ENCODE data around the gene IL16. TPM values are rescaled to one million over a fixed set of nuclear protein-coding genes. Genes with fewer than 3 reads are reported as not detected.

The IL16 gene
- total and polyA plus RNA-seq, 5 donors: 3.1 to 5.1 (median 4.7) TPM

DNA sequence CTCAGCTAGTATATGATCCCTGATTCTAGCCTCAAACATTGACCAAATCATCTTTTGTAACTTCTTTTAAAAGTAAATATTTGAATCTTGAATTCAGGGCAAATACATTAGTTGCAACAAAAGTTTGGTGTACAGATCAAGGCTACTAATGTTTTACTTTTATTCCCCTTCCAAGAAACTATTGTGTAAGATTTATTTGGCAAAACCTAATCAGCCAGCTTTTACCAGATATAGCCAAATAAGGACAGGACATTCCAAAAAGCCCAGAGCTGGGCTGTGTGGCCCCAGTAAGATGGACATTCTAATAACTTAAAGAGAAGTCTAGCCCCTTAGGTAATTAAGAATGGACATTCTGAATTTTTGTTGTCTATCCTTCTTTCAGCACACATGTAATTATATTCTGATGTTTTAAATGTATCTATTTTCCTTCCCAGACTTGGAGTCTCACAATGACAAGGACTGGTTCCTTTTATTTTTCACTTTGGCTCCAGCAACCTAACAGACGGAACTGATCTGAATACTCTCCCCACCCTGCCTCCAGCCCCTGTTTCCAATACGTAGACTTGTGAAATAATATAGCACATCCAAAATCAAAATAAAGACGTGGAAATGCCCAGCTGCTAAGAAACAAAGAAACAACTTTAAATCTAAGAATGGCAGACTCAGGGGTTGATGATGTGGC, 79.2 kb downstream of the IL16 start:
- H3K4me3 ChIP-seq (ENCODE audit: low read length): no peak overlapping the region
- H3K4me1 ChIP-seq (ENCODE audit: control insufficient read depth, insufficient read depth, low read length): no peaks in the 10 kb centered on the region
- H3K27me3 ChIP-seq (ENCODE audit: control insufficient read depth, insufficient read depth): no peaks in the 10 kb centered on the region
- H3K27ac ChIP-seq (ENCODE audit: low read length): peak overlapping the region; percentile 51
- WGBS: 71% methylated on average over 3 of the region's 3 CpGs
- ATAC-seq (peak; percentile 69 to 75), DNase-seq (peak in 1 of 3 donors; percentile 72)
- intact Hi-C loops (cut with DNase I): loop anchor here in 3 of 4 donors (2.0 to 5.0 kb wide), 2 partner anchors 125 to 126 kb away; no protein-coding TSS in a partner anchor
- H3K9me3 ChIP-seq (ENCODE audit: control insufficient read depth, low read length): no peaks in the 10 kb centered on the region

- Histone ChIP-seq H3K4me3 (ENCODE audit: low read length) (no peak overlapping the region), H3K9me3 (ENCODE audit: control insufficient read depth, low read length) (no peaks in the 10 kb centered on the region), H3K27ac (ENCODE audit: low read length) (no peak overlapping the region), H3K27me3 (ENCODE audit: control insufficient read depth, insufficient read depth) (no peaks in the 10 kb centered on the region), H3K4me1 (ENCODE audit: control insufficient read depth, insufficient read depth, low read length) (no peaks in the 10 kb centered on the region)
- intact Hi-C loops (cut with DNase I): loop anchor here in 1 of 4 donors (5.0 kb wide), 1 partner anchor 125 kb away; no protein-coding TSS in a partner anchor
- no peak for DNase-seq
- WGBS: 98% methylated on average over 2 of the region's 2 CpGs
- ATAC-seq: no peak
These were observed 80.3 kb downstream of the IL16 start for GRCh38 chr15:81276967-81277366.

GRCh38 chr15:81277851-81278250, 81.2 kb downstream of the IL16 start:
- Histone ChIP-seq H3K27me3 (ENCODE audit: control insufficient read depth, insufficient read depth) (no peaks in the 10 kb centered on the region), H3K4me3 (ENCODE audit: low read length) (no peak overlapping the region), H3K9me3 (ENCODE audit: control insufficient read depth, low read length) (no peaks in the 10 kb centered on the region), H3K4me1 (ENCODE audit: control insufficient read depth, insufficient read depth, low read length) (no peaks in the 10 kb centered on the region), H3K27ac (ENCODE audit: low read length) (no peak overlapping the region)
- 98% methylated on average over 2 of the region's 2 CpGs for WGBS
- ATAC-seq (no peak), DNase-seq (no peak)
- intact Hi-C loops (cut with DNase I): loop anchor here in 1 of 4 donors (5.0 kb wide), 1 partner anchor 124 kb away; no protein-coding TSS in a partner anchor

- 94% methylated on average over 6 of the region's 6 CpGs for WGBS
- Histone ChIP-seq H3K4me3 (ENCODE audit: low read length) (no peak overlapping the region), H3K9me3 (ENCODE audit: control insufficient read depth, low read length) (no peaks in the 10 kb centered on the region), H3K27me3 (ENCODE audit: control insufficient read depth, insufficient read depth) (no peaks in the 10 kb centered on the region), H3K27ac (ENCODE audit: low read length) (no peak overlapping the region), H3K4me1 (ENCODE audit: control insufficient read depth, insufficient read depth, low read length) (no peaks in the 10 kb centered on the region)
- no peak for DNase-seq
- no peak for ATAC-seq
- intact Hi-C loops (cut with DNase I): loop anchor here in 1 of 4 donors (5.0 kb wide), 1 partner anchor 124 kb away; no protein-coding TSS in a partner anchor
These were observed 81.8 kb downstream of the IL16 start for GRCh38 chr15:81278306-81279029.

DNA sequence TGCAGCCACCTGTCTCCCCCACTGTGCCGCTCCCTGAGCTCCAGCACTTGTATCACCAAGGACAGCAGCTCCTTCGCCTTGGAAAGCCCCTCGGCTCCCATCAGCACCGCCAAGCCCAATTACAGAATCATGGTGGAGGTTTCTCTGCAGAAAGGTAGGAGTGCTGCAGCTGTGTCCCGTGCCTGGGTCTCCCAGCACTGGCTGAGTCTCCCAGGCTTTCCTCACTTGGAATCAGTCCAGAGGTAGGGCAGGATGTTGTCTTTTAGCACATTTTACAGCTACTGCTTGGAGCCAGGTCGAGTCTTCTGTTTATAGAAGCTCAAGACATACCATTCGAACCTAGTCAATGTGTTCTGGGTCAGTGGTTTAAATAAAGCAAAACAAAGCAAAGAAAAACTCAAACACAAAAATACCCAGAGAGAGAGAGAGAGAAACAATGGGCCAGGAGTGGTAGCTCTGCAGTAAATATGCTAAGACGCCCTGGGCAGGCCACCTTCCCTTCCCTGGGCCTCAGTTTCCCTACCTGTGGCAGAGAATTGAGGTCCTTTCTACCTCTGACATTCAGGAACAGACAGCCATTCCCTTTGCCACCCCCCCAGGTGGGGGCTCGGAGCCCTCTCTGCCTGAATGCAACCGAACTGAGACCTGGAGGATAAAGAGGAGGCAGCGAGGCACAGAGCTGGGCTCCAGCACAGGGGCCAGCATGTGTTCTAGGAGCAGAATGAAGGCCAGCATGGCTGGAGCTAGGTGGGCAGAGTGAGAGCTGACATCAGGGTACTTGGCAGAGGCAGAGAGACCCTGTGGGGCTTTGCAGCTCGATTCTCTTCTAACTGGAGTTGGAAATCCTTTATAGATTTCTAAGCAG, 83.2 kb downstream of the IL16 start:
- DNase-seq (no peak), ATAC-seq (no peak)
- Histone ChIP-seq H3K27ac (ENCODE audit: low read length) (no peak overlapping the region), H3K9me3 (ENCODE audit: control insufficient read depth, low read length) (no peaks in the 10 kb centered on the region), H3K4me1 (ENCODE audit: control insufficient read depth, insufficient read depth, low read length) (peaks cover 2% of the 10 kb centered on the region), H3K4me3 (ENCODE audit: low read length) (no peak overlapping the region), H3K27me3 (ENCODE audit: control insufficient read depth, insufficient read depth) (no peaks in the 10 kb centered on the region)
- 80% methylated on average over 12 of the region's 12 CpGs for WGBS
- intact Hi-C loops (cut with DNase I): loop anchor here in 2 of 4 donors (5.0 to 10.0 kb wide), 2 partner anchors 105 to 122 kb away; no protein-coding TSS in a partner anchor

DNA sequence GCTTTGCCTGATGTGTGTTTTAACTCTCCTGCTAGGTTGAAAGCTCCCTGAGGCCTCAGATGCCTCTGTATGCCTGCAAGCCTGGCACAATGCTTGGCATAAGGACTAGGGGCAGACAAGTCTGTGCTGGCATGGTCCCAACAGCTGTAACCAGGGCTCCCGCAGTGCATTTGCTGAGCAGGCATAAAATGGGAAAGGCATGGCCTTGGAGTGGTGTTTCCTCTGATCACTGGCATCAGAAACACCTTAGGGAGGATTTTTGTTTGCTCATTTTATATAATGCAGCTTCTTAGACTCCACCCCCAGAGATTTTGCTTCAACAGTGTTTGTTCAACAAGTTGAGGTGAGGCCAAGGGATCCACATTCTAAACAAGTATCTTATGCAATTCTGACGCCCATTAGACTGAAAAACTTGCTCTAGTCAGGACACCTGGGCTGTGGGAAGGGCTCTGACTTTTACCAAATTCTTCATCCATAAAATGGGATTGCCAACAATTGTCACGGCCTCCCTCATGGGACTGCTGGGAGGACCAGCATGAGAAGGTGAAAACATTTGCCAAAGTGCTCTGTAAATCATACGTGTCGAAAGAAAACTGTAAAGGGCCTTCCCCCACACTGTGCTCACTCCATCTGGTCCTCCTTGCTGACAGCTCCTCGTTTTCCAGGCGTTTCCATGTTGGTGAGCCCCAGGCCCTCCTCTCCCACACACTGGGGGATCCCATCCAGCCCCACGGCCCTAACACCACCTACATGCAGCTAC, 84.2 kb downstream of the IL16 start:
- no peak for ATAC-seq
- DNase-seq: no peak
- intact Hi-C loops (cut with DNase I): loop anchor here in 1 of 4 donors (10.0 kb wide), 1 partner anchor 104 kb away; no protein-coding TSS in a partner anchor
- no peak overlapping the region for H3K4me3 ChIP-seq (ENCODE audit: low read length)
- 81% methylated on average over 8 of the region's 8 CpGs for WGBS
- peaks cover 2% of the 10 kb centered on the region for H3K4me1 ChIP-seq (ENCODE audit: control insufficient read depth, insufficient read depth, low read length)
- H3K9me3 ChIP-seq (ENCODE audit: control insufficient read depth, low read length): no peaks in the 10 kb centered on the region
- H3K27ac ChIP-seq (ENCODE audit: low read length): no peak overlapping the region
- no peaks in the 10 kb centered on the region for H3K27me3 ChIP-seq (ENCODE audit: control insufficient read depth, insufficient read depth)

DNA sequence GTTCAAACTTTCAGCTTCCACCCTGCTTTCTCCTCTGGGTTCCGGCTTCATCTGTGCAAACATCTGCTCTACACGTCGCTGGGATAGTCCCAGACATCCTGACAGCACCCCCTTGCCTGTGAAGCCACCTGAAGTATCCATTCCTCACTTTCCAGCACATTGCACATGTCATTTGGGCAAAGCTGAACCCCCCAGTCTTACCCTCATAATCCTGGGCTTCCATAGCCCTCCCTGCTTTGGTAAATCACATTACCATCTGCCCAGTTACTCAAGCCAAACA, 84.7 kb downstream of the IL16 start:
- no peaks in the 10 kb centered on the region for H3K9me3 ChIP-seq (ENCODE audit: control insufficient read depth, low read length)
- H3K4me1 ChIP-seq (ENCODE audit: control insufficient read depth, insufficient read depth, low read length): peaks cover 2% of the 10 kb centered on the region
- no peak overlapping the region for H3K27ac ChIP-seq (ENCODE audit: low read length)
- WGBS: 96% methylated on average over 3 of the region's 3 CpGs
- no peak for DNase-seq
- H3K4me3 ChIP-seq (ENCODE audit: low read length): no peak overlapping the region
- ATAC-seq: no peak
- intact Hi-C loops (cut with DNase I): loop anchor here in 1 of 4 donors (10.0 kb wide), 1 partner anchor 103 kb away; no protein-coding TSS in a partner anchor
- no peaks in the 10 kb centered on the region for H3K27me3 ChIP-seq (ENCODE audit: control insufficient read depth, insufficient read depth)

DNA sequence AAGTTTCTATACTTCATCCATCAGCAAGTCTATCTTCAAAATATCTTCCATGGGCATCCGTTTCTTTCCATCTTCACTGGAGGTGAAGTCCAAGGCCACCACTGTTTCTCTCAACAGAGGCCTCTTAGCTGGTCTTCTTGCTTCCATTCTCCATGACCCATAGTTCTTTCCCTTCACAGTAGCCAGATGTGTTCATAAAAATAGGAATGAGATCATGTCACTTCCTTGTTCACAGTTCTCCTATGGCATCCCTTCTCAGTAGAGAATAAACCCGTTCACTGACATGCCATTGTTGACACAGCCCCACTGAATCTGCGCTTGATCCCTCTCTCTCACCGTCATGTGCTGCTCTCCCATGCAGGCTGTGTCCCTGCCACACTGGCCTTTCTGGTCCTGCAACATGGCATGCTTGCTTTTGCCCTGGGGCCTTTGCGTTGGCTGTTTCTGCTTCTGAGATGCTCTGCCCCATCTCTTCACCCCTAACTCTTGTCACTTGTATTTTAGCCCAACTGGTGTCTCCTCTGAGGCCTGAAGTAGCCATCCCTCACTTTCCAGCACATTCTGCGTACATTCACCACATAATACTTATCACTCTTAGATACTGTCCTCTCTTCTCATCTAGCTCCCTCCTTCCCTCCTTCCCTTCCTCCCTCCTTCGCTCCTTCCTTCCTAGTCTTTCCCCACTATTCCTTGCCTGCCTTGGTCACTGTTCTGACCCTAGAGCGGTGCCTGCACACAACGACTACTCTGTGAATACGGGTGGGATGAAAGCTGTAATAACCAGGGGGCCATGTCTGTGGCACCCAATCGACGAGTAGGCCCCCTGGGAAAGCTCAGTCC, 85.3 kb downstream of the IL16 start:
- Histone ChIP-seq H3K4me3 (ENCODE audit: low read length) (no peak overlapping the region), H3K27ac (ENCODE audit: low read length) (no peak overlapping the region), H3K4me1 (ENCODE audit: control insufficient read depth, insufficient read depth, low read length) (peaks cover 2% of the 10 kb centered on the region), H3K9me3 (ENCODE audit: control insufficient read depth, low read length) (no peaks in the 10 kb centered on the region), H3K27me3 (ENCODE audit: control insufficient read depth, insufficient read depth) (no peaks in the 10 kb centered on the region)
- intact Hi-C loops (cut with DNase I): loop anchor here in 1 of 4 donors (10.0 kb wide), 1 partner anchor 103 kb away; no protein-coding TSS in a partner anchor
- 91% methylated on average over 12 of the region's 12 CpGs for WGBS
- no peak for DNase-seq
- ATAC-seq: no peak

DNA sequence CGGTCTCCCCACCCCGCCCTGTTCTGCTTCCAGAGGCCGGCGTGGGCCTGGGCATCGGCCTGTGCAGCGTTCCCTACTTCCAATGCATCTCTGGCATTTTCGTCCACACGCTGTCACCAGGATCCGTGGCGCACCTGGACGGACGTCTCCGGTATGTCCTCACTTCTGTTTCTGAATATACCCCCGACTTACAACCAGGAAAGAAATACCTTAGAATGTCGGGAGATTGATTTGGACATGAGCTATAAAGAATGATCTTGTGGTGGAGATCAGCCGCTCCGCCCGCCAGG, 85.9 kb downstream of the IL16 start:
- ATAC-seq (no peak), DNase-seq (no peak)
- 95% methylated on average over 18 of the region's 18 CpGs for WGBS
- Histone ChIP-seq H3K4me3 (ENCODE audit: low read length) (no peak overlapping the region), H3K27ac (ENCODE audit: low read length) (no peak overlapping the region), H3K9me3 (ENCODE audit: control insufficient read depth, low read length) (no peaks in the 10 kb centered on the region), H3K27me3 (ENCODE audit: control insufficient read depth, insufficient read depth) (no peaks in the 10 kb centered on the region), H3K4me1 (ENCODE audit: control insufficient read depth, insufficient read depth, low read length) (peaks cover 2% of the 10 kb centered on the region)
- intact Hi-C loops (cut with DNase I): loop anchor here in 1 of 4 donors (10.0 kb wide), 1 partner anchor 102 kb away; no protein-coding TSS in a partner anchor
